ENCODE measurements around the gene KRT4.
"Not testable (repeated sequence)": the region's sequence is repeated elsewhere in the genome, so short reads cannot be mapped to it uniquely, and the experiment has no call there.

KRT4 gene

DNA sequence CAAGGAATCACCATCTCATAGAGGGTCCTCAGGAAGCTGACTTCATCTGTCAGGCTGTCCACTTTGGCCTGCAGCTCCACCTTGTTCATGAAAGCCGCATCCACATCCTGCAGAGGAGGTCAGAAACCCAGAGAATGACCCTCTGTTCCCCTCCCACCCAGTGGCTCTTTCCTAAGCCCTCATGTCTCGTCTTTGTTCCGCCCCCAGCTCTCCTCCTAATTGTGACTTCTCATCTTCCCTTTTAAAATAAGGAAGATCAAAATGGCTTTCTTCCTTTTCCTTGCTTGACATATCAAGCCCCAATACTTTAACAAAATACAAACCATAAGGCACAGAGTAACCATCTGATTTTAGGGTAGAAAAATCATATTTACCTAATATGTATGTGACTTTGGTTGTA, 41.1 kb downstream of the KRT4 start:
- DNase-seq (ENCODE audit: low spot score), result no peak

DNA sequence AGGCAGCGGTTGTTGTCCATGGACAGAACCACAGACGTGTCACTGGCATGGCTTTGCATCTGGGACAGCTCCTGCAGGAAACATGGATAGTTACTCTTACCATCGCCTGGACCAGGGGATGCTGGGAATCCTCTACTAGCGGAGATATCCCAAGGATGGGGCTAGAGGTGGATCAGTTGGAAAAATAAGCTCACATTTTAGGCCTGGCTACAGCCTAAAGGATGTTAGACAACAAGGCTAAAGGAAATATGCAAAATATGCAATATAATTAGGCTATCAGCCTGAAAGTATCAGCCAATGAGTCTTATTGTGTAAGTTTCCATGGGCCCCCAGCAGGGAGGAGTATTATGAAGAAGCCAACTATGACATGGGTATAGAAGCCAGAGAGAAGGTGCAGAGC, 41.7 kb downstream of the KRT4 start:
- DNase-seq (ENCODE audit: low spot score), result no peak

DNA sequence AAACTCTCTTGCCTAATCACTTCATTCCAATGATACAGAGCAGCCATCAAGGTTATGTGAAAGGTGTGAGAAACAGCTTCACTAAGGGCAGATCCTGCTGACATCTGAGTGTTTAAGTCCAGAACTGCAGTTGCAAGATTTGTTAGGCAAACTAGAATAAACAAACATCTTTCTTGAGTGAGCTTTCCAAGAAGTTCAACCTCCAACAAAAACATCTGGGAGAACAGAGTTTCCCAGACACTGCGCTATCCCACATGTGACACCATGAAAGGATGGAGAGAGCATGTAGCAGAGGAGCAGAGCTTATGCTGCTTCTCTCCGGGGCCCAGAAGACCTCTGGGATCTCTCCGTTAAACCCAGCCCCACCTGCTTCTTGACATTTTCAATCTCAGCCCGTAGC, 42.4 kb downstream of the KRT4 start:
- DNase-seq (ENCODE audit: low spot score), result no peak

GRCh38 chr12:52771088-52771487, 42.8 kb downstream of the KRT4 start:
- no peak for DNase-seq (ENCODE audit: low spot score)

DNA sequence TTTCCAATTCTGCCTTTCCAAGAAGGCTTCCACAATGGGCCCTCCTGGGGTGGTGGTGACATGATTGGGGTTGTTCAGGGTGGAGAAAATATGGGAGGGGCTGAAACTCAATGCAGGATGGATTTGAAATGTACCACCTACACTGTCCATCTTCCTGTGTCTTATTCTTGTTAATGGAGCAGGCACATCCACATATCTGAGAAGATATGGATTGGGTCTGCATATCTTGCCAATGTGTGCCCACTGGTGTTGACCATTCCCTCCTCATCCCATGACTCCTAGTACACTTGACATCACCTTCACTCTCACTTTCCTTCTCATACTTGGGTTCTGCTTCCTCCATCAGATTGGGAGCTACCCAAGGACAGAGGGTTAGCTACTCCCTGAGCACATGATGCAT, 44.0 kb downstream of the KRT4 start:
- no peak for DNase-seq (ENCODE audit: low spot score)

DNA sequence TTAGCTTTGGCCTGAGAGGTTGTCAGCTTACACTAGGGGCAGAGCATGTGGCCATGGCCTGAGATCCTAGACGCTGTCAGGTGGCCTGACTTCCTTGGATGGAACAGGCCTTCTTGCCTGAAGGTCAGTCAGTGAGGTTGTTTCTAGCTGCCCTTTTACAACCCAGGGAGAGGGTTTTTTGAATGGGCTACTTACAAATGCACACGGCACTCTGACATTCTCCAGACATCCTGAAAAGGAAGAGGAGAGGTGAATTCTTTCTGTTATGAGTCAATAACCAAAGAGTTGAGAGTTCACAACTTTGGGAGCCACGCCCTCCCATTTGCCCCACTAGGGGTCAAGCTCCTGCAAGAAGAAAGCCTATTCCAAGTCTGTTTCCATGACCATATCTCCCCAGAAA, 44.6 kb downstream of the KRT4 start:
- DNase-seq (ENCODE audit: low spot score), result no peak

- no peak for DNase-seq (ENCODE audit: low spot score)
Observed at GRCh38 chr12:52768479-52769200, 45.3 kb downstream of the KRT4 start.

- DNase-seq (ENCODE audit: low spot score), result no peak
Observed at GRCh38 chr12:52767427-52767826, 46.5 kb downstream of the KRT4 start.

DNA sequence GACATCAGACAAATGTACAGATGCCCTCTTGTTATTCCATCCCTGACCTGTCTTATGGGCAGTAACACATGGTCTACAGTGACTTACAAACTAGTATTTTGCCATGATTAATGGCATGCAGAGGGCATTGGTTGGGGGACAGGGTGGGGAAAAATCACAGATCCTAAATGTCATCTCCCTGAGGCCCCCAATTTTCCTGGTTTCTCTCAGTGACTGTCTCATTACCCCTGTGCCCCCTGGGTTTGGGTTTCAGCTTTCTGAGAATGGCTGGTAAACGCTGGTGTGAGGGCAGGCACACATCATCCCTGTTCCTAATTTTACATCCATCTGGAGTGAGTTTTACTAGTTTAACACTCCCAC, 46.9 kb downstream of the KRT4 start:
- no peak for DNase-seq (ENCODE audit: low spot score)

- no peak for DNase-seq (ENCODE audit: low spot score)
Observed at GRCh38 chr12:52766351-52767019, 47.4 kb downstream of the KRT4 start.

DNA sequence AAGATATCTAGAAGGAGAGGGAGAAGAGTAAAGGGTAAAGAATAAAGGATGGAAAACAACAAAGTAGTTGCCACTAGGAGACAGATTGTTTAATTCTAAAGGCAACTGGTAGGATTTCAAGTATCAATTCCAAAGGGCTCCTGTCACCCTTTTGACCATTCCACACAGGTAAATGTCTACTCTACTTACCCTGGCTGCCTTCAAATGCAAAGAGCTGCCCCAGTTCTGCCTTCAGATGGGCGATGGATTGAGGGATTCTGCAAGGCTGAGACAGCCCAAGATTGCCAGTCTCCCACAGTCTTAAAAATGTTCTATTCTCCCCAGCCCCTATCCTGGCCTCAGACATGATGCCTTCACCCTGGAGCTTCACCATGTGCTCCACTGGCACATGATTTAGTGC, 48.2 kb downstream of the KRT4 start:
- DNase-seq (ENCODE audit: low spot score), result no peak

DNA sequence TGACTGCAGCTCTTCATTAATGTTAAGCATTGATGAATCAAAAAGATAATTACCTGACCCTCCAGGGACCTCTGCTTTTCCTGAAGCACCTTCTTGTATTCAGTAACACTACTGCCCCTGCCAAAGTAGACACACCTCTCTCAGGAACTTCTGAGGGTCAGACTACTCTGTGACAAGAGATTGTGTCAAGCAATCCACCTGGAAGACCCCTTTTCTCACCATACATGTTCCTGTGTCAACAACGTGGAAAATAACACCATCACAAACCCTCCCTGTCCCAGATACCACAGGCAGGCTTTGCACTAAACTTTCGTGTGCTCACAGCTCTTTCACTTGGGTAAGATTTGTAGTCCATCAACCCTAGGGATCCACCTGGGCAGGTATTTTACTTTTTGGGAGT, 49.9 kb downstream of the KRT4 start:
- DNase-seq (ENCODE audit: low spot score), result no peak

- DNase-seq (ENCODE audit: low spot score), result no peak
Observed at GRCh38 chr12:52763036-52763659, 50.8 kb downstream of the KRT4 start.

DNA sequence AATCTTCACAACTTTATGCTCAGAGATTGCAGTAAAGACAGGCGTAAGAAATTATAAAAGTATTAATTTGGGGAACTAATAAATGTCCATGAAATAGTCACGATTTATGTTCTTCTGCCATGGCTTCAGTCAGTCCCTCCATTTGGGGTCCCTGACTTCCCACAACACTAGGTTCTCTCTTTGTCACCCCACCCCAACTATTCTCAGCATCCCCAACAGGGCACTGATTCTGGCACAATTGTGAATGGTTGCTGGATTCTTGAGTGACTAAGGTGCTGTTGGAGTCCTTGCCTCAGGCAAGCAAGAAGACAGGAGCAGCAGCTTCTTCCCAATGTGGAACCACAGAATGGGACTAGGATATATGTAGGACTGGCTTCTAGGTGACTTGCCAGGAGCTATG, 52.1 kb downstream of the KRT4 start:
- no peak for DNase-seq (ENCODE audit: low spot score)

- DNase-seq (ENCODE audit: low spot score), result not testable (repeated sequence)
Observed at GRCh38 chr12:52761218-52761617, 52.7 kb downstream of the KRT4 start.

GRCh38 chr12:52760623-52761022, 53.3 kb downstream of the KRT4 start:
- DNase-seq (ENCODE audit: low spot score), result no peak

DNA sequence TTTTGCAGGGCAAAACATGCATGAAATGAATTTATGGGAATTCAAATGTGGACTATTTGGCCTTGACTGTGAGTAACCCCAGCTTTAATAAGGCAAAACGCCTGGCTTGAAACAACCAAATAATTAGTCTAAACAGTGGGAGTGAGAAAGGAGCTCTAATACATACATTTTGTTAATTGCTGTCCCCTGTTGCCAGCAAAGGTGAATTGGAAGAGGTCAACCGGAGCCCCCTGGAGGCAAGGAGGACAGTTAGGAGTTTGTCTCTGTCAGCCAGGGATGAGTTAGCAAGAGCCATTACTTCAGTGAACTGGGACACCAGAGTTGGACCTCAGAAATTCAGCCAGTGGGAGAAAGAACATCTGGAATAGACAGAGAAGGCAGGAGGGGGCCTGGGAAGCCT, 54.2 kb downstream of the KRT4 start:
- no peak for DNase-seq (ENCODE audit: low spot score)

DNA sequence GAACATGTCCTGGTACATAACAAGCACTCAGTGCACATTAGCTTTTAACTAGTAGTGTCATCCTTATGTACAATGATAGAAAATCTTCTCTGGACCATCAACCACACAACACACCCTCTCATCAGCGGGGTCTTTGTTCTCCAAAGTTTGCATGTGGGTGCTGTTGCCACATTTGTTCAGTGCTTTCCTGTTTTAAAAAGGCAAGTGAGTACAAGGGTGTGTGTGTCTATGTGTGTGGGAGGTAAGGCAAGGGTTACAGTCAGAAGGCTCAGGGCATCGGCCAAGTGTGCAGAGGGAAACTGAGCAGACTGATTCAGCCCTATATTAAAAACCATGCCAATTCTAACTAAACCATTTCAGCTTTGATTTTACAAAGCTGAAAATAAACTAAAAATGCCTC, 54.7 kb downstream of the KRT4 start:
- no peak for DNase-seq (ENCODE audit: low spot score)

GRCh38 chr12:52757449-52758176, 56.3 kb downstream of the KRT4 start:
- no peak for DNase-seq (ENCODE audit: low spot score)

Measured in cerebellar cortex (tissue), 1 donor.